GM18873 (cell line): Measurements from ENCODE around the gene ACBD6.
A peak's percentile ranks its signal among the peaks of the same experiment; 100 is the strongest.

Experiments
- ATAC-seq: cut with Tn5 transposase; IDR thresholded peaks from one replicate; pipeline ENCODE4 v1.9.1; 2021; ENCODE audit warnings: mild to moderate bottlenecking, moderate library complexity, moderate number of reproducible peaks; ENCODE audit not compliant: unreplicated experiment, low FRiP score

The ACBD6 gene

DNA sequence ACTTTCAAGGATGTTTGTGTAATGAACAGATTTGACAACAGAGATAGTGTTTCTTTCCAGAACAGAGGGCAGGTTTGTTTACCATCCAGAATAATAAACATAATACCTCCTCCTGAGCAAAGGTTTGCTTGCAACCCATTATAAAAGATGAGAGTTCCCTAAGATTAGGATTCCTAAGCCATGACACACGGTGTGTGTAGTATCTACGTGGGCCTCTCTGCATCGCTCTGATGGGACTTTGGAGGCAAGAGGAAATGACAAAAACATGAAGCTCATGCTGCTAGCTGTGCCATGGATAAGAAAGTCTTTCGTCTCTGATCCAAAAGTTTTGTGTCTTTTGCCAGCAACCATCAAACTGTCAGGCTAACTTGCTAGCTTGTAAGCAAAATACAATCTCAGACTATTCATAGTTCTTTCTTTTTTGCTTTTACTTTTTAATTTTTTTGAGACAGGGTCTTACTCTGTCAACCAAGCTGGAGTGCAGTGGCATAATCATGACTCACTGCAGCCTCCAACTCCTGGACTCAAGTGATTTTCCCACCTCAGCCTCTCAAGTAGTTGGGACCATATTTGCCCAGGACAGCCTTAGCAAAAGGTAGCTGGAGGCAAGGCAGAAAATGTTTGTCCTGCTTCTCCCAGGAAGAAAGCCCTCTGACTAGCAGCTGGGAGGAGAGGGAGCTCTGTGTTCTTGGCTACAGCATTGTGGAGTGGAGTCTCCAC lies 191.2 kb downstream of the ACBD6 start:
- no peak for ATAC-seq

DNA sequence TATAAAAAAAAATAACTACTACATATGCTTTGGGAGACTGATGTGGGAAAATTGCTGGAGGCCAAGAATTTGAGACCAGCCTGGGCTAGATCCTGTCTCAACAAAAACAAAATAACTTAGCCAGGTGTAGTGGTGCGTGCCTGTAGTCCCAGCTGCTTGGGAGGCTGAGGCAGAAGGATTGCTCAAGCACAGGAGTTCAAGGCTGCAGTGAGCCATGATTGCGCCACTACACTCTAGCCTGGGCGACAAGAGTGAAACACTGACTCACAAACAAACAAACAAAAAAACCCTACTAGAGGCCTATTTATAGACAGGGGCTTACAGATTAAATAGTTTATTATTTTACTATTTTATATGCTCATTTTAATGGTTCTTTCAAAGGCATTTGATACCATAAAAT lies 192.3 kb downstream of the ACBD6 start:
- no peak for ATAC-seq

DNA sequence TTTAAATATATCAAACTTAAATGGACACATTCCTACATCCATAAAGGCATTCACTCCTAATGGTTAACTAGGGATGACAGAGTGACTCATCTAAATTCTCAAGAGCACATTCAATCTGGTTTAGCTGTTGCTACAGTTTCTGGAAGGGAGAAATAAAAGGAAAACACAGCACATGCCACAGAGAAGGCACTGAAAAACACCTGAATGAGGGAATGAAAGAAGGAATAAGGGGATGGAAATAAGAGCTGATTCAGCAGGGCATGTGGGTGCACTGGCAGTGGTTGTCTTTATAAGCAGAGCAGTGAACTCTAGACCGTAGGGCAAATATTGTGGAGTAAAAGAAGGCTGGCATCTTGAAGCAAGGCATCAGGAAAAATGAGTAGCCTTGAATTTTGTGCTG lies 193.0 kb downstream of the ACBD6 start:
- no peak for ATAC-seq

DNA sequence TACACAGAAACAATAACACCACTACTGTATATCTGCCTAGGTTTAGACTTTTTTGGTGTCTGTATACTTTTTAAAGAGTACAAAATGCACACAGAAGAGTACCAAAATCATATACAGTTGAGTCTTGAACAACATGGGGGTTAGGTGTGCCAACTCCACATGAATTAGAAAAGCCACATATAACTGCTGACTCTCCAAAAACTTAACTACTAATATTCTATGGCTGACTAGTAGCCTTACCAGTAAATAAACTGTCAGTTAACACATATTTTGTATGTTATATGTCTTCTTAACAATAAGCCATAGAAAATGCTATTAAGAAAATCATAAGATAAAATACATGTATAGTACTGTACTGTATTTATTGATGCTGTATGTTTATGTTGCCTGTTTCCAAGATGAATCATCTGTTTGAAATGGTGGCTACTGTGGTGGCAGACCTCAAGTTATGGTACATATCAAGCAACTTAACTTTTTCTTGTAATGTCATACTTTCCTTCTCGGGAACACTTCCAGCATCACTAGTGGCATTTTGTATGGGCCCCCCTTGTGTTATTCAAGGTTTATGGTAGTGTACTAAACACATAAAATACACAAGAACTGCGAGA lies 201.1 kb downstream of the ACBD6 start:
- no peak for ATAC-seq

DNA sequence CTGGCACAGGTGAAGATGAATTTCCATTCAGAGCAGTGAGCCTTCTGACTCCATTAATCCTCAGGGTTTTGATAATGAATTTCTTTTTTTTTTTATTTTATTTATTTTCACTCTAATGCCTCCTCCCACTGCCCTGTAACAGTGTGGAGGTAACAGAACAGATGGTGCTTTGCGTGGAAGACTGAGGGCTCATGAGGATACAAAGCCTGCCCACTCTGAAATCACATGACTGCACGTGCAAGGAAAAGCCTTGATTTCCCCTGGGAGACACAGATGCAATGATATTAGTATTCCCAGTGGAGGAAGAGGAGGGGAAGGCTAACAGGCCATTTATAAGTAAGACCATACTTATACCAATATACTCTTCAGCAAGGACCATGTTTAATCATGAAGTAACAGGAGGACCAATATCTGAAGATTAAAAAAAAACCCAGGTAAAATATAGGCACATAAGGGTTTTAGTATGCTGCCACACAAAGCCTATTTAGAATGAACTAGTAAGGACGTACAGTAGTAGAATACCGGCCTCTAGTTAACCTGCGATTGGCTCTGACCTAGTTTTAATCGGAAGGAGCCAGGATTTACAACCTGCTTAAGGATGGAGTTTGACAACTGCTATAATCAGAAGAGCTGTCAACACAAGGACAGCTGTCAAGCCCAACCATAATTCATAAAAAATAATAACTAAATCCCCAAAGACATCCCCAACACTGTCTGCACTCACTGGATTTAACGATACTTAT lies 202.7 kb downstream of the ACBD6 start:
- ATAC-seq = no peak

DNA sequence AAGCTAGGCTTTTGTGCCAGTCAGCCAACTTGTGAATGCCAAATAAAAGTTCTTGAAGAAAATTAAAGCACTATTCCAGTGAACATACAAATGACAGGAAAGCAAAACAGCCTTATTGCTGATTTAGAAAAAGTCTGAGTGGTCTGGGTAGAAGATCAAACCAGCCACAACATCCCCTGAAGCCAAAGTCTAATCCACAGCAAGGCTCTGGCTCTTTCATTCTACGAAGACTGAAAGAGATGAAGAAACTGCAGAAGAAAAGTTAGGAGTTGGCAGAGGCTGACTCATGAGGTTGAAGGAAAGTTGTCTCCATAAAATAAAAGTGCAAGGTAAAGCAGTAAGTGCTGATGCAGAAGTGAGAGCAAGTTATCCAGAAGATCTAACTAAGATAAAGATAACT lies 206.4 kb downstream of the ACBD6 start:
- ATAC-seq = no peak

DNA sequence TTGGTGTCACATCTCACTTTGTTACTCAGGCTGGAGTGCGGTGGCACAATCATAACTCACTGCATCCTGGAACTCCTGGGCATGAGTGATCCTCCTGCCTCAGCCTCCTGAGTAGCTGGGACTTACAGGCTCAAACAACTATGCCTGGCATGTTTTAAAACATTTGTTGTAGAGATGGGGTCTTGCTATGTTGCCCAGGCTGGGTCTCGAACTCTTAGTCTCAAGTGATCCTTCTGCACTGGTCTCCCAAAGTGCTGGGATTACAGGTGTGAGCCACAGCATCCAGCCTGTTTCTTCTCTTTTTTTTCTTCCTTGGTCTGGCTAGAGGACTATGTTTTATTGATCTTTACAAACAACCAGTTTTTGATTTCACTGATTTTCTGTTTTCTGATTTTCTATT lies 207.7 kb downstream of the ACBD6 start:
- no peak for ATAC-seq

DNA sequence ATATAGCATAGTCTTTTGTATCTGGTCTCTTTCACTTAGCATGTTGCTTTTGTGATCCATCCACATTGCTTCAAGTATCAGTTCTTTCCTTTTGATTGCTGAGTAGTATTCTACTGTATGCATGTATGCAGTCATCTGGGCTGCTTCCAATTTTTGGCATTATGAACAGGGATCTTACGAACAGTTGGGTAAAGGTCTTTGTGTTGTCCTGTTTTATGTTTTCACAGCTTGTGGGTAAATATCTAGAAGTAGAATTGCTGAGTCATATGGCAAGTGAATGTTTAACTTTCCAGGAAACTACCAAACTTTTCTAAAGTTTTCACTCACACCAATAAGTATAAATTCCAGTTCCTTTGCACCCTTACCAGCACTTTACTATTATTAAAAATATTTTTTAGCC lies 211.4 kb downstream of the ACBD6 start:
- ATAC-seq = no peak

DNA sequence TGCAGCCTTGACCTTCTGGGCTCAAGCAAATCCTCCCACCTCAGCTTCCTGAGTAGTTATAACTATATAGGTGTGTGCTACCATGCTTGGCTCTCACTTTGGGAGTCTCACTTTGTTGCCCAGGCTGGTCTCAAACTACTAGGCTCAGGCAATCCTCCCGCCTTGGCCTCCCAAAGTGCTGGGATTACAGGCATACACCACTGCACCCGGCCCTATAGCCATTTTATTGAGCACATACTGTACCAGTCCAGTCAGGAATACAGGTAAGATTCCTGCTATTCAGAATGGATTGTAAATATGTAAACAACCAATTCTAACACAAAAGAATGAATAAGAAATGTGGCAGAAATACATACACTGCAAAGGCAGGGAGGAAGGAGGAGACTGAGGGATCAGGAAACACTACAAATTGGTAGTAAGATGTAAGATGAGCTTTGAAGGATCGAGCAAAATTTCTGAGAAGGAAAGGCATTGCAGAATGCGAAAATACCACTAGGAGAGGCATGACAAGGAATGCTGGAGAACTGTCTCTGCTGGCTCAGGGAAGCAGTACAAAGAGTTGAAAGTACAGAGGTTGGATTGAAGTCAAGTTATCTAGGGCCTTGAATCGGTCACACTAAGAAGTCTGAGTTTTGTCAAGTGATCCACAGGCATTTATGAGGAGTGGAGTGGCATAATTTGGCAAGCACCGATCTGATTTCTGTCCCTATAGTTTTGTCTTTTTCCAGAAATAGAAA lies 211.9 kb downstream of the ACBD6 start:
- ATAC-seq = no peak

DNA sequence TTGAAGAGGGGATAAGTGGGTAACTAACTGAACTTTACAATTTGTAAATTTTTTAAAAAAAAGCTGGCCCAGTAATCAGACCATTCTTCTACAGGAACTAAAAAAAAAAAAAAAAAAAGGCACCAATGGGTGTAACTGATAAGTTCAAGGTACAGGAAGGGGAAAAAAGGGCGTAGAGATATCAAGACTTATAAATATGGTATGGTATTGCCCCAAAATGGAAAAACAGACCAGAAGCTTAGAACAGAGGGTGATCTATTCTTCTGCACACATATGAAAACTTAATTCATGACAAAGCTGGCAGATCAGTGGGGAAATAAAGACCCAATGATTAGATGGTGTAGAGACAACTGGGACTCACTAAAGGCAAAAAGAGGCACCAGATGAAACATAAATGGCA lies 213.4 kb downstream of the ACBD6 start:
- no peak for ATAC-seq

DNA sequence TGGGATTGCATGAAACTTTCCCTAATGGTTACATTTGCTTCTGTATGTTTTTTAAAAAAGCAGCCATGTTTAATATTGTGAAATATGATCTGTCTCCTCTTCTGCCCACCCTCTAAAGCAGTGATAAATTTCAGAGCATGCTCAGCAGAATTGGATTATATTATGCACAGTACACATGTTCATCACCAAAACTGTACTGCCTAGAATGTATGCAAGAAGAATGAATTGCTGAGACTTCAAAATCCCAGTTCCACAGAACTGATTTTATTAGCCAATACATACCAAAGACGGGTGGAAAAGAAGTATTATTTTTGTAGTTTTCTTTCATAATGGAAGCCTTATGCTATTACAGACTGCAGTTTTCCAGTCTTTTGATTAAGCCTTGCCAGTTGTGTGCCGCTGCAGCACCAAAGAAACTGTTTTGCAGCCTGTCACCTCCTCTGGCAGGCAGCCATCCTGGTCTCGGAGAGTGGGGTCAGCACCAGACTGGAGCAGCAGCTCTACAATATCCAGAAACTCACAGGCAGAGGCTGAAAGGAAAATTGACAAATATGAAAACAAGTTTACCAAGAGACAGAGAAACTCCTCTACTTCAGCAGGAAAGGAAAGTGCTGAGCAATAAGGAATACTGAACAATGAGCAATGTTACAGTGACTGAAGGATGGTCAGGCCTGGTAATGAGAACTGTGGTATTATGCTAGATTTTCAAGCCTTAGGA lies 214.2 kb downstream of the ACBD6 start:
- no peak for ATAC-seq

DNA sequence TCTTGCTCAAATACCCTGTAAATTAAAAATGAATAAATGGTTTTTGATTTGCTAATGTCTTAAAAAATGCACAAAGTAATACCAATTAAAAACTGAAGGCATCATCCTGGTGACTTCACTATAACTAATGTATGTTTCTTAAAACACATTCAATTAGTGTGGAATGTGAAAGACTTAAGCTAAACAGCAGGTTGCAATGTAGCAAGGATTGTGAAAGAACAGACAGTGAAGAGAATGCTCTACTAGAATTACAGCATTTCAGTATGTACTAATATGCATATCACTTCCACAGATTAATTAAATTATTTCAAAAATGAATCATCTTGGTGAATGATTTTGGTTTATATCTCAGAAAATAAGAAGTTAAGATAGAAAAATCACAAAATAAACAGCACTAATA lies 216.0 kb downstream of the ACBD6 start:
- no peak for ATAC-seq

DNA sequence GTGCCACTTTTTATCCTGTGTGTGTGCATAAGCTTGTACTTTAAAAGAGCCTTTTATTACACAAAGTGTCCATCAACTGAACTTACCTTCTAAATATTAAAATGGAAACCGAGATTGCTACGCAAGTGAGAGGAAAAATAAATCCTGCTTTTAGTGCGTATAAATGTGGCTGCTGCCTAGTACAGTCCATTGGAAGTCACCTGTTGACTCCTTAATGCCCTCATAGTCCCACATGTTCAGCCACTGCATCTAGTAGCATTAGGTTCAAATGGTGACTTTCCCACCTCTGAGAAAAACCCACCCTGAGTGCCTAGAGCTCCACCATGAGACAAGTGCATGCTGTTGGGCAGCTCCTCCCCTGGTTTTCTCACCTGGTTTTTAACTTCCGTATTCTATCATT lies 219.3 kb downstream of the ACBD6 start:
- ATAC-seq = no peak

DNA sequence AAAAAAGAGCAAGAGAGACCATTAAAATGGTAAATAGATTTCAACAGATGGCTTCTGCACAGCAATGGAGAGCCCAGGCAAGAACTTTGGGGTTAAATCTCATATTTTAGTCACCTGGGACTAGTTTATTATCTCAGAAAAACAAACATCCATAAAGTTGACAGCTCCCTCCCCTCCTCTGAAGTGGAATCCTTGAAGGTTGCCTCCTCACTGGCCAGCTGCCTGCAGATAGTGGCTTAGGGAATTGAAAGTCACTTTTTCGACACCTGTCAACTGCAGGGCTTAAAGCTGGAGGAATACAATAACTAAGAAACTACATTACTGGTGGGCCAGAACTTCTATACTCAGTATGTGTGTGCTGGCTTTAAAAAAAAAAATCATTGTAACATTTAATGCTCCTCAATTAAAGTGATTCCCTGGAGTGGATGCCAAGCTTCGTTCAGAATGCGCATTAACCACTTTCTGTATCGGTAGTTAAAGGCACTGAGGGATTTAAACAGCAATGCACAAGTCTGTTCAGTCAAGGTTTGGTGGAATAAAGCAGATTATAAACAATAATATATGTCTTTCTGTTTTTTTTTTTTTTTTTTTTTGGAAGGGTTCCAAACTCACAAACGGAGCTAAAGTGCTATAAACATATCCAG lies 219.9 kb downstream of the ACBD6 start:
- no peak for ATAC-seq

DNA sequence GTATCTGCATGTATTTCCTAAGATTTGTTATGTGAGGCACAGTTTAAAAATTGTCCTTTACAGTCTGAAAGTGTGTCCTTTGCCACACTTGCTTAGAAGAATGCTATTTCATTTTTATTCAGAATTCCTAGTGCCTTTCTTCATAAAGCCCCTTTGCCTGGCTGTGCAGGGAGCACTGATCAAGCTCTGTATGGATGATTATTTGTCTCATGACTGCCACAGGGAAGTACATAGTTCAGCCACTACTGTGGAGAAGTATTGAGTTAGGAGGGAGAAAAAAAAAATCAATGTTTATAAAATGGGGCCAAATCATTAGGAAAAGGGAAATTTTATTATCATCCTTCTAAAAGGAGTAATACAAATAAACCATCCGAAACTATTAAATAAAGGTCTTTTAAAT lies 220.9 kb downstream of the ACBD6 start:
- no peak for ATAC-seq

DNA sequence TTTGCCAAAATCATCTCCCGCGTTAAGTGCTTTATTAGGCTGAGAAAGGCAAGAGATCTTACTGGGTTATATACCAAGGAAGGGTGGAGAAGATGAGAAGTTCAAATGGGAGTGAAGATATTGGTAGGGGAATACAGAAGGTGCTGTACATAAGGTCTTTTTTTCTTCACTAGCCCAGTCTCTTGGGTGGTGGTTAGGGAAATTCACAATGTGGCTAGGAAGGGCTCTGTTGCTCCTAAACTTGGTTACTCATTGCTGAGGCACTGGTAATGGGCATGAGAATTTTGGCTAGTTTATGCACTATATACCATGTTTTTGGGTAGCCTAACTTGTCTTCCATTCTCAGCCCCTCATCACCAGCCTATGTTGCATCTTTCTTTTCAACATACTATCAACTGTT lies 221.8 kb downstream of the ACBD6 start:
- peak; percentile 46 for ATAC-seq

DNA sequence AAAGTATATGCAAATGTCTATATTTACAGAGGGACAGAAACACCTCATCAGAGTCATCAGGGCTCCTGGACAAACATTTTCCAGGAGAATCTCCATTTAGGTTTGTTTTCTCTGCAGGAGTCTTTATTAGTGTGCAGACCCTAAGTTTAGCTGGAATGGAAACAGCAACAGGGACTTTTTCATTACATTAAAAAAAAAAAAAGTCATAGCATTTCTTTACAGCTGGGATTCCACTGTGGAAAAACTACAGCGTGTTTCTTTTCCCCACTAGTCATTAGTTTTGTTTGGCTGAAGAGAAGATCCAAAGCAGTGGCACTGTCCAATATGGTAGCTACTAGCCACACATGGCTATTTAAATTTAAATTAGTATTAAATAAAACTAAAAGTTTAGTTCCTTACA lies 222.7 kb downstream of the ACBD6 start:
- no peak for ATAC-seq

DNA sequence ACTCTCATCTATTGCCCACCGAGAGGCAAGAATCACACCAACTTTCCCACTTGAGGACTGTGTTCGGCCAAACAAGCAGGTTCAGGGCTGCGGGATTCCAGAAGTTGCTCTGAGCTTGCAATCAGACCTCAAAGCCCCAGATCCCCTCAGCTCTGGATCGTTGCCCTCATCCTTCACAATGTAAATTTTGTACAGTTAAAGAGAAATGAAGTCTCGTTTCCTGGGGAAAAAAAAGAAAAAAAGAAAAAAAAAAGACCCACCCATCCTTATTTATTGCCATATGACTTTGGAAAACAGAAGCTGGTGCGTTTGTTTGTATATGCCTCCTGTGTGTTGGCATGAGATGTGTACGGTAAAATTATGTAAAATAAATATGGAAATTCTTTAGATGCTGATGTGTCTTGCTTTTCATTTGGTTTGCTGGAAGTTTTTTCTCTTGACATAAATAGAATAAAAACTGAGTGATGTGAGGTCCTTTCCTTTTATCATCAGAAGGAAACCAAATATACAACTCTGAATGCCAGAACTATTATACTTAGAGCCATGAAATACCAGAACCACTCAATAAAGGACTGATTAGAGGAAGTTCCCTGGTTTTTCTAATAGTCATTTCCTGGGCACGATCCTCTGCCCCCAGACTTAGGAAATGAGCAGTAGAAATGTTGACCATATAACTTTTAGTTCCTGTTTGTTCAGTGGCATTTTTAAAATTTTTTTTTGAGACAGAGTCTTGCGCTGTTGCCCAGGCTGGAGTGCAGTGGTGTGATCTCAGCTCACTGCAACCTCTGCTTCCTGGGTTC lies 223.6 kb downstream of the ACBD6 start:
- ATAC-seq = no peak

DNA sequence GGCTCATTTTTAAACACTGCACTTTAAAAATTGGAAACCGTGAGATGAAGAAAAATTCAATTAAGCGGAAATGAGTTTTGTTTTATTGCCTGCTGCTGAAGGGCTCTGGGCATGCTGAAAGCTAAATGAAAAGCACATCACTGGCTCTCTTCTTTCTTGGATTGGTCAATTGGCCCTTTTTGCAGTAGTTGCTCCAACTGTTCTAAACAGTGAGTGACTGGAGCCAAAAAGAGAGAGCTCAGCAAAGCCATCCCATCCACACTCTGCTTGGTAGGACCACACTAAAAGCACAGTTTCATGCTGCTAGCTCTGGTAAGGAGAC lies 224.2 kb downstream of the ACBD6 start:
- no peak for ATAC-seq
